ENCODE measurements around the gene BAZ2A.
"Not testable (repeated sequence)": the region's sequence is repeated elsewhere in the genome, so short reads cannot be mapped to it uniquely, and the experiment has no call there.

The BAZ2A gene

DNA sequence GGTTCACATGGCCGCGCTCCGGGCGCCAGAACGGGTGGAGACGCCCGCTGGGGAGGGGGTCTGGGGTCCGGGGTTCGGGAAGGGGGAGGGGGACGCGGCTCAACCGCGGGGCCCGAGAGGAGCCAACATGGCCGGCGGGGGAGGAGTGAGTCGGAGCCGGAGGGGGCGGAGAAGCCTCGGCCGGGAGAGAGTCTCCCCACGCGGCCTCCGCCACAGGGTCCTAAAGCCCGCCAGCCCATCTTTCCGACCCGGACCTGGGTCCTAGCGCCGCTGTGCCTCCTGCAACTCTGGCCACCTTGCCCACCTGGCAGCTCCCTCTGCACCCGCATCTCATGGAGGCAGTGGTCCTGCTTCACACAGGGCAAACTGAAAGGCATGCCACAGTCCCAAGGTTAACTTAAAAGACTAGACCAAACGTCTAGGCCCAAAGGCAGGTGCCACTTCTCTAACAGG, at the start of gene BAZ2A:
Gene BAZ2A, minus strand, starts transcription at position 147 of the 453 bp plus-strand sequence. CDS start 12,796 bp downstream, outside the sequence.
- peak; percentile 79 for DNase-seq (ENCODE audit: low read depth)

DNA sequence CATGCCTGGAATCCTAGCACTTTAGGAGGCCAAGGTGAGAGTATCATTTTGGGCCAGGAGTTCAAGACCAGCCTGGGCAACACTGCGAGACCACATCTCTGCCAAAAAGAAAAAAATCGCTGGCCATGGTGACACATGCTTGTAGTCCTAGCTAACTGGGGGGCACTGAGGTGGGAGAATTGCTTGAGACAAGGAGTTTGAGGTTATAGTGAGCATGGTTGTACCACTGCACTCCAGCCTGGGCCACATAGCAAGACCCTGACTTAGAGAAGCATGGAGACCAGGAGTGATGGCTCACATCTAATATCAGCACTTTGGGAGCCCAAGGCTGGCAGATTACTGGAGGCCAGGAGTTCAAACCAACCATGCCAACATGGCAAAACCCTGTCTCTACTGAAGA, 48.7 kb upstream of the BAZ2A start:
- DNase-seq (ENCODE audit: low read depth), result no peak

DNA sequence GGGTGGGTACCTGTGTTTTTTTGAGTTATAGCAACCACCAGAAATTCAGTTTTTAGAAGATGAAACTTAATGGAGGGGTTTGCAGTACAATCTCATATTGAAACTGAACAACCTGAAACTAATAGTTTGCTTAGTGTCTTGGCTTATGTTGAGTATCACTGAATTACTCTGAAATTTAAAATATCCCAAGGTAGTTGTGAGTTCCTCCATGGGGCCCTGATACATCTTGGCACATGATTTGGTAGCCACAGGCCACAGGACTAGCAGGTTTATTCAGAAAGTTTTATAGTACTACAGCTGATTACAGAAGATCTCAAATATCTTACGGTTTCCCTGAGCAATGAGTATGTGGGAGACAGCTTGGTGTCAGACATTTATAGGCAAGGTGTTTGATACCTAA, 47.6 kb upstream of the BAZ2A start:
- no peak for DNase-seq (ENCODE audit: low read depth)

DNA sequence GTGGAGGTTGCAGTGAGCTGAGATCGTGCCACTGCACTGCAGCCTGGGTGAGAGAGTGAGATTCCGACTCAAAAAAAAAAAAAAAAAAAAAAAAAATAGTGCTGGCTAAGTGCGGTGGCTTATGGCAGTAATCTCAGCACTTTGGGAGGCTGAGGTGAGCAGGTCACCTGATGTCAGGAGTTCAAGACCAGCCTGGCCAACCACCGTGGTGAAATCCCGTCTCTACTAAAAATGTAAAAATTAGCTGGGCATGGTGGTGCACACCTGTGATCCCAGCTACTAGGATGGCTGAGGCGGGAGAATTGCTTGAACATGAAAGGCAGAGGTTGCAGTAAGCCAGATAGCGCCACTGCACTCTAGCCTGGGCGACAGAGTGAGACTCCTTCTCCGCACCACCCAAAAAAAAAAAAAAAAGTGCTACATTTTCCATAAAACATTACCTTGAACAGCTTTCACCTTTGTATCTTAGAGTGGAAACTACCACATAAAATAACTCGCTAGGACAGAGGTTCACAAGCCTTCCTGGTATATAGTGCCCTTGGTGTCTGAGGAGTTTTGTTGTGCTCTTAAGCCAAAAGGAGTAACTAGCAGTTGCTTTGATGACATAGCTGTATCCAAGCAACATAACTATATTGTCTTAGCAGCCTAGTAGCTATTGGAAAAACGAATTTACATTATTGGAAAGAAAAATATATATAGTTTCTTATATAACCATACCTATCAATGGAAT, 46.9 kb upstream of the BAZ2A start:
- DNase-seq (ENCODE audit: low read depth), result no peak

DNA sequence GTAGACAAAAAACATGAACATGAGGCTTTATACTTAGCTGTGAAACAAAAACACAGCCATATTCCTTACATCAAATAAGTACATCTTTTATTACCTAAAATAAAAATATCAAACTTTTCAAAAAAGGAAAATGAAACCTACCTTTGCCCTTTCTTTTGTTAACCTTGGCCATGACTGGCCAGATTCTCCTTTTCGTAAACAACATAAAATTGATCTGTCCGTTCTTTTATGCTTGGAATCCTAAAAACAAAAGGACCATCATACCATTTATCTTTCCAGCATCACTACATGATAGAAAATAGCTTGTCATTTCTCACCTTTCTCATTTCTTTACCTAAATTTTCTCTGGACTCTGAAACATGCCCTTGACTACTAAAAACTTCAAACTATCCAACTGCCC, 41.5 kb upstream of the BAZ2A start:
- no peak for DNase-seq (ENCODE audit: low read depth)

DNA sequence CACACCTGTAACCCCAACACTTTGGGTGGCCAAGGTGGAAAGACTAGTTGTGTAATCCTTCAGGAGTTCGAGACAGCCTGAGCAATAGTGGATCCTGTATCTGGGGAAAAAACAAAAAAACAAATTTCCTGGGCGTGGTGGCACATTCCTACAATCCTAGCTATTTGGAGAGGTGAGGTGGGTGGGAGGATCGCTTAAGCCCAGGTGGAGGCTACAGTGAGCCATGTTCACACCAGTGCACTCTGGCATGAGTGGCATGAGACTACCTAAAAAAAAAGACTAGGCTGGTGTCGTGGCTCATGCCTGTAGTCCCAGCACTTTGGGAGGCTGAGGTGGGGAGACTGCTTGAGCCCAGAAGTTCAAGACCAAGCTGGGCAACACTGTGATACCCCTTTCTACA, 40.7 kb upstream of the BAZ2A start:
- no peak for DNase-seq (ENCODE audit: low read depth)

DNA sequence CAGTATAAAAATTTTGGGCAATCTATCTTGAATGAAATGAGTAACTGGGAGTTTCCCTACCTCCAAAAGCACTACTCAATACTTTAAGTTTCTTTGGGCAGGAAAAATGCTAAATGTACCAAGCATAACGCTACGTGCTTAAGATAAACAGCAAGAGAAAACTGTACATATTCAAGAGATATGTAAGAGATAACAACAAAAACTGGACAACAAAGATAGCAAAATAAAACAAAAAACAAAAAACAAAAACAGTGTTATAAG, 38.0 kb upstream of the BAZ2A start:
- no peak for DNase-seq (ENCODE audit: low read depth)

DNA sequence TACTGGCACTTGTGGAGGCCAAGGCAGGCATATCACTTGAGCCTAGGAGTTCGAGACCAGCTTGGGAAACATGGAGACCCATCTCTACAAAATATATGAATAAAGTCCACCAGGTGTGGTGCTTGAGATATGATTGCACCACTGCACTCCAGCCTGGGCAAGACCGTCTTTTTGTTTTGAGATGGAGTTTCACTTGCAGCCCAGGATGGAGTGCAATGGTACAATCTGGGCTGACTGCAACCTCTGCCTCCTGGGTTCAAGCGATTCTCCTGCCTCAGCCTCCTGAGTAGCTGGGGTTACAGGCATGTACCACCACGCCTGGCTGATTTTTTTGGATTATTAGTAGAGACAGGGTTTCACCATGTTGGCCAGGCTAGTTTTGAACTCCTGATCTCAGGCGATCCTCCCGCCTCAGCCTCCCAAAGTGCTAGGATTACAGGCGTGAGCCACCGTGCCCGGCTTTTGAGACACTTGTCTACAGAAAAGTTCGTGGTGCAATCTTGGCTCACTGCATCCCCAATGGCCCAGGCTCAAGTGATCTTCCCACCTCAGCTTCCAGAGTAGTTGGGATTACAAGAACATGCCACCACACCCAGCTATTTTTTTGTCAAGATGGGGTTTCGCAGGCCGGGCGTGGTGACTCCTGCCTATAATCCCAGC, 32.0 kb upstream of the BAZ2A start:
- DNase-seq (ENCODE audit: low read depth), result no peak

DNA sequence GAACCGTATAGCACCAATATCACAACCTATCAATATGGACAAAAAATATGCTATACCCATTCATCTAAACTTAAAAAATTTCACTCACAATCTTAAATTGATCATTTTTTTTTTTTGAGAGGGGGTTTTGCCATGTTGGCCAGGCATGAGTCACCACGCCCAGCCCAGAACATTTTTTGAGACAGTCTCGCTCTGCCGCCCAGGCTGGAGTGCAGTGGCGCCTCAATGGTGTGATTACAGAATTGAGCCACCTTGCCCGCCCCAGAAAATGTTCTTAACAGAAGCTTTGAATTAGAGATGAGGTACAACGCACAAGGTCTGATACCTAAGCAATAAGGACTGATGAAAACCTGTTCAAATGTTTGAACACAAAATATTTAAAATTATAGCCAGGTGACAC, 31.4 kb upstream of the BAZ2A start:
- no peak for DNase-seq (ENCODE audit: low read depth)

DNA sequence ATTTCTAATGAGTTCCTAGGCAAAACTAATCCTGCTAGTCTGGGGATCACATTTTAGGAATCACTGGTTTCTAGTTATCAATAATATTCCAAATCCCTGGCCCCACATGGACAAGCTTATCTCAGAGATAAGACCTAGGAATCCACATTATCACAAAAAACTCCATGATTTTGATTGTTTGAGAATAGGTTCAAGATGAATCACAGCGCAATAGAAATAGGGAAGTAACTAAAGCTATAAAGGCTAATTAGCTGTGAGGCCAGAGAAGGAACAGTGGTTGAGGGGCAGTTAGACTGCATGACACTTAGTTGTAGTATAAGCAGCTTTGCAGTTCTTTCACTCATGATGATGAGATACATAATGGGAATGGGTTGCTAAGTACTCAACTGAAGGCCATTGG, 28.8 kb upstream of the BAZ2A start:
- DNase-seq (ENCODE audit: low read depth), result no peak

DNA sequence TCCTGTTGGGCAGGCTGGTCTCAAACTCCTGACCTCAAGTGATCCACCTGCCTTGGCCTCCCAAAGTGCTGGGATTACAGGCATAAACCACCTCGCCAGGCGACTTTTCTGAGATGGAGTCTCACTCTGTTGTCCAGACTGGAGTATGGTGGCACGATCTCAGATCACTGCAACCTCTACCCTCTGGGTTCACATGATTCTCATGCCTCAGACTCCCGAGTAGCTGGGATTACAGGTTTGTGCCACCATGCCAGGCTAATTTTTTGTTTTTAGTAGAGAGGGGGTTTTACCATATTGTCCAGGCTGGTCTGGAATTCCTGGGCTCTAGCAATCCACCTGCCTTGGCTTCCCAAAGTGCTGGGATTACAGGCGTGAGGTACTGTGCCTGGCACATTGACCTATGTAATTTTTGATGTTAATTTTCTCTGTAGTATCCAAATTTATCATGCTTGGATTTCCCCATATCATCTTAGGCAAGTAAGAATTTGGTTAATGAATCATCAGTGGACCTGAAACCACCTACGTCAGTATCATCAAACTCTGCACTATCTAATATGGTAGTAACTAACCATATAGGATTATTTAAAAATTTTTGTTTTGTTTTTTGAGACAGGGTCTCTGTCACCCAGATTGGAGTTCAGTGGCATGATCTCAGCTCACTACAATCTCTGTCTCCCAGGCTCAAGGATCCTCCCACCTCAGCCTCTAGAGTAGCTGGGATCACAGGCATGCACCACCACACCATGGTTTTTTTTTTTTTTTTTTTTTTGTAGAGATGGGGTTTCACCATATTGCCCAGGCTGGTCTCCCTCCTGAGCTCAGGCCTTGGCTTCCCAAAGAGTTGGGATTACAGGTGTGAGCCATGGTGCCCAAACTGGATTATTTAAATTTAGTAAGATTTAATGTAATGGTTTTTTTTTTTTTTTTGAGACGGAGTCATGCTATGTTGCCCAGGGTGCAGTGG, 27.6 kb upstream of the BAZ2A start:
- no peak for DNase-seq (ENCODE audit: low read depth)

DNA sequence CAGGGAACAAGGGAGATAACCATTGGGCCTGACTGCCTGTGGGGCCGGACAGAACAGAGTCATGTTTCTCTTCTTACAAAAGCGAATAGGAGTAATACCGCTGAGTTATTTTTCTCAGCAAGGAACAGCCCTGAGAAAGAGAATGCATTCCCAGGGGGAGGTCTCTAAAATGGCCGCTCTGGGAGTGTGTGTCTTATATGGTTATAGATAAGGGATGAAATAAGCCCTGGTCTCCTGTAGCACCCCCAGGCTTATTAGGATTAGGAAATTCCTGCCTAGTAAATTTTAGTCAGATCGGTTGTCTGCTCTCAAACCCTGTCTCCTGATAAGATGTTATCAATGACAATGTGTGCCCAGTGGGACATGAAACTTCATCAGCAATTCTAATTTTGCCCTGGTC, 23.7 kb upstream of the BAZ2A start:
- DNase-seq (ENCODE audit: low read depth), result not testable (repeated sequence)

DNA sequence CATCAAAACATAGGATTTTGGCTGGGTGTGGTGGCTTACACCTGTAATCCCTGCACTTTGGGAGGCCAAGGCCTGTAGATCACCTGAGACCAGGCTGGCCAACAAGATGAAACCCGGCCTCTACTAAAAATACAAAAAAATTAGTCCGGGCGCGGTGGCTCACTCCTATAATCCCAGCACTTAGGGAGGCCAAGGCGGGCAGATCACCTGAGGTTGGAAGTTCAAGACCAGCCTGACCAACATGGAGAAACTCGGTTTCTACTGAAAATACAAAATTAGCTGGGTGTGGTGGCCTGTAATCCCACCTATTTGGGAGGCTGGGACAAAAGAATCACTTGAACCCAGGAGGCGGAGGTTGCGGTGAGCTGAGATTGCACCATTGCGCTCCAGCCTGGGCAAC, 17.9 kb upstream of the BAZ2A start:
- not testable (repeated sequence) for DNase-seq (ENCODE audit: low read depth)

DNA sequence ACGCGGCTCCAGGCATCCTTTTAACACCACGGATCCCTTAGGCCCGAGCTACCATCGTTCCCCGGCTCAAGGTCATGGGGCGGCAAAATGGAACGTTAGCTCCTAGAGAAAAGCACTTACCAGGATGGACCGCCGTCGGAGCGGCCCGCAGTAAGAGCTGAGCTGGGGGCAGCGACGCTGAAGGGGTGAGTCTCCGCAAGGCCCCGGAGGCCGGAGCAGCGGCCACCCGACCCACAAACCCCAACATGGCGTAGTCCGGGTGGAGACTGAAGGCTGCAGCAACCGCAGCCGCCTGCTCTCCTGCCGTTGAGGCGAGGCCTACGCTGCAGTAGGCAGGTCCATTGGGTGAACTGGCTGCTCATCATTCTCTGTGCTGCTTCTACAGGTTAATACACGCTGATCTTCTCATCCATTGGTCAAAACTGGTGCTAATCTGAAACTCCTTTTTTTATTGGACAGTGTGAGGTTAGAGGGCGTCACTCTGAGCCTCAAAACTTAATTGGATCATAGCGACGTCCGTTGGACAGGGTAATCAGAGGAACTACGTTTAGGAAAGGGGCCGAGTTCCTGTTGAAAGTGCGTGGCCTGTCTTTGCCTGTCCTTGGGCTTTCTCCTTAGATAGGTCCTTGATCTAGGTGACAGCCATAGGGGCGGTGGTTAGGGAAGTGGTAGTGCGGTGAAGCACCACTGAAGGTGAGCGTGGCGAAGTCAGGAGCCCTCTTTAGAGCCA, 15.8 kb upstream of the BAZ2A start, which contains the start of gene ATP5F1B:
Gene ATP5F1B, minus strand, starts transcription at position 268 of the 730 bp plus-strand sequence. Its CDS starts 21 bp downstream, at position 247.
- peak; percentile 87 for DNase-seq (ENCODE audit: low read depth)

DNA sequence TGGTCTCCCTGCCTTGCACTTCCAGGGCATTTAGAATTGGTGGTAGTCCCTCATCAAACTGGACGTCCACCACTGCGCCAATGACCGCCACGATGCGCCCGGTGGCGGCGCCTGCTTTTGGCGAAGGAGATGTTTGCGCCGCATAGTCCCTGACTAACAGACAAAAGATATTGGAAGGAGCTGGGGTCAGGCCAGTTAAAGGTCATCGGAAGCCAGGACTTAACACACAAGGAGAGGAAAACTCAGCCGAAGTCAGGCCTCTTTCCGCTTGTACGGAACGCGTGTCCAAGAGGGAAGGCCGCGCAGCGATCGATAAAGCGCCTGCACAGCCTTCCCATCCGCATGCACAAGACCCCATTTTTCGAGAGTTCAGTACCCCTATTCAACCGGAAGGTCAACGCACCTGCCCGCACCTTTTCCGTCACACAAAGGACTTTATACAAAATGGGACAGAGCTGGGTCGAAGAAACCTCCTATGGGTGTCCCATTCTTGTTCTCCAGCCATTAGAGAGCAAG, 15.1 kb upstream of the BAZ2A start:
- no peak for DNase-seq (ENCODE audit: low read depth)

DNA sequence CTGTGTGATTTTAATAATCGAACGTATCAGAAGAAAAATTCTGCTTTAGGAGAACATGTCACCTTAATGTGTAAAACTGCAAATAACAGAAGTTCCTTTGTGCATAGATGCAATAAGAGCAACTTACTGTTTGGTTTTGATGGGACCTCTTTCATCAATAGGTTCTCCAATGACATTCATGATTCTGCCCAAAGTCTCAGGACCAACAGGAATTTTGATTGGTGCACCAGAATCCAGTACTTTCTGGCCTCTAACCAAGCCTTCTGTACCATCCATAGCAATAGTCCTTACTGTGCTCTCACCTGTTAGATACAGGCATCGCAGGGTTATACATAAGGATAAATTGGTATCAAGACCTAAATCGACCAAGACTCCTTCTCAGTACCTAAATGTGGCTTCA, 14.5 kb upstream of the BAZ2A start:
- DNase-seq (ENCODE audit: low read depth), result no peak

DNA sequence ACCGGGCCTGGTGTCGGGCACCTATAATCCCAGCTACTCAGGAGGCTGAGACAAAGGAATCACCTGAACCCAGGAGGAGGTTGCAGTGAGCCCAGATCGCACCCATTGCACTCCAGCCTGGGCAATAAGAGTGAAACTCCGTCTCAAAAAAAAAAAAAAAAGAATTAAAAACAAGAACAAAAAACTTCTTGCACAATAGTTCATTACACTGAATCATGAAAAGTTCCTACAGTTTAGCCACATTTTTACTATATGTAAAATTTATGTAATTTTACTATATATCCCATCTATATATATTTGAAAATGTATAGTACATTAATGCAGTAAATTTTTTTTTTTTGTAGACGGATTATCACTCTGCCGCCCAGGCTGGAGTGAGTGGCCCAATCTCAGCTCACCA, 11.1 kb upstream of the BAZ2A start:
- DNase-seq (ENCODE audit: low read depth), result no peak

DNA sequence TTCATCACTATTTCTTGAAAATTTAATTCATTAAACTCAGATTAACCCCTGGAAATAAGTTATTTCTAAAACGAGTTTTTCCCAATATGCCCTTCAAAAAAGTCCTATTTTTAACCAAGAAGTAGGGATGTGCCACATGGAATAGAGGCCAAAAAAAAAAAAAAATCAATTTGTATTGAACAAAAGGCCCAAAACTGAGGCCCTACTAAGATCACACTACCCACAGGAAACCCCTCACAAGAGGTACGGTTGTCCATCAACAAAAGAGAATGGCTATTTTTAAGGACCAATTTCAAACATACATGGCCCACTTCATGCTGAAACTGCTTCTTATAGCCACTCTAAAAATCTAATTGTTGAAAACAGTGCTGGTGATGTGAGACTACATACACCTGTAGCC, 7.5 kb upstream of the BAZ2A start:
- DNase-seq (ENCODE audit: low read depth), result no peak

DNA sequence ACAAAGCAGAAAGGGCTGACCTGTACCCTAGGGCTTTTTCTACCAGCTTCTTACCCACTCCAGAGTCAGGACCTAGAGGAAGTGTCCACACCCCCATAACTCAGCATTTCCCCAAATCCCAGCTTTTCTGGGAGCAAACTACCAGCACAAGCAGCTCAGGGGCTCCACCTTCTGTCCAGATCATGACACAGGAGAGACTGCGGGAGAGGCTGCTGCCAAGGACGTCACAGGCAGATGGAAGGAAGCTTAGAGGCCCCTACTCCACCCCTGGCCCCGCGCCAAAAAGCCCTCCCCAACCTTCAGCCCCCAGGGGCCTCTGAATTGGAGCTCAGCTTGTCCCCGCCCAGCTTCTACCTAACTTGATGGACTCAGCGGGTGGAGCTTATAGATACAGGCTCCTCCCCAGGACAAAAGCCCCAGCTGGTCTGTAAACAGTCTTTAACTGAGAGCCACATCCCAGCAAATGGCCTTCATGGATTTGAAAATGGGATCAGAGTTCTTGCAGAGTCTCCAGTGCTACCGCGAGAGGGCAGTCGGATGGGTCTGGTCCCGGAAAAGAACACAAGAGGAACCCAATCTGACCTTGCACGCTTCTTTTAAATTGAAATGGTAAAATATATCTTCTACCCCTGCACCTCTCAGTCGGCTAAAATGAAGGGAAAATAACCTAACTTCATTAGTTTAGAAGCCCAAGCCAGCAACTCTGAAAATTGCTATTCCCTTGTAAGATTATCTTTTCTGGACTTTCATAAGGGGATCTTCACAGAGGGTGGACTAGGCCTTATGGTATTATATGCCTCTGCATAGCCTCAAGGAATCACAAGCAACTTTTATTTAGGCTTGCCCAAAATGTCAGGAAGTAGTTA, 6.8 kb upstream of the BAZ2A start:
- peak; percentile 87 for DNase-seq (ENCODE audit: low read depth)

DNA sequence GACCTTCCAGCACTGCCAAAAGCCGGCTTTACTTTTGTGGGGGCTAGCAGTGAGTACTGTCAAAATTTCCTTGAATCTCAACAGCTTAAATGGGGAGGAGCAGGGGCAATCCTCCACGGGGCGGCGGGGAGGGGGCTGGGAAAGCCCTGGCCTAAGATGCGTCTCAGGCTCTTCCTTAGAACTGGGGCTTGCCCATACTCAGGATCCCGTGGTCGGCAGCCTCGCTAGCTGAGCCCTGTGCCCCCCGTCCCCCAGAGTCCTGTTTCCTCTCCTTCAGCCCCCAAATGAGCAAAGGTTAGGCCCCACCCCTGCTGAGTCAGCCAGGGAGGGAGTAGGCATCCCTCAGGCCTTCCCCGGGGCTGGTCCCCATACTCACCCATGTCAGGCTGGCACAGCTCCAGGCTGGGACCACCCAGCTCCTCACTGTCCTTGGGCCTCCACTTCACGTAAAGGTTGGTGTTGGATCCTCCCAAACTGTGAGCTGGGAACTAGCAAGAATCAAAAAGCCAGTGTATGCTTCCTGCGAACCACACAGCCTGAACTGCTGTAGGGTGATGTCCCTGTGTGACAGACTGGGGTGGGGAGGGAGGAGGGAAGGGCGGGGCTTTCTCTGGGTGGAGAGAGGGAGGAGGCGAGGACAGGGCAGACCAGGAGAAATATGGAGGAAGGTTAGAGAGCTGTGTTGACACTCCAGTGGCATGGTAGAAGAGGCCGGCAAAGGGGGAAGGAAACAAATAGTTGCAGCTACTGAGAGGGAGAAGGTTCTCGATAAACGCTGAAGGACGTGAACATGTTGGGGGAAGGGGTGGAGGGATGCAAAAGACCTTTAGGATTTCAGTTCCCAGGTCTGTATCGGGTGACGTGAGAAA, 5.9 kb upstream of the BAZ2A start:
- peak; percentile 86 for DNase-seq (ENCODE audit: low read depth)
